Measurements from ENCODE around the gene INTS15.

The INTS15 gene

GRCh38 chr7:6621195-6622133 is 31.6 kb downstream of the INTS15 start:
- H3K4me3 ChIP-seq (ENCODE audit: low read depth in 1 of 2, low read length in 2 of 2) = no peak overlapping the region
- TF ChIP-seq EZH2 (IDR thresholded peaks at IDR 0.05; ENCODE audit: borderline replicate concordance, low read depth, low read length, severe bottlenecking) (no peak), CTCF (IDR thresholded peaks at IDR 0.05; ENCODE audit: borderline replicate concordance, extremely low read depth, low read length, poor library complexity, severe bottlenecking) (no peak)

DNA sequence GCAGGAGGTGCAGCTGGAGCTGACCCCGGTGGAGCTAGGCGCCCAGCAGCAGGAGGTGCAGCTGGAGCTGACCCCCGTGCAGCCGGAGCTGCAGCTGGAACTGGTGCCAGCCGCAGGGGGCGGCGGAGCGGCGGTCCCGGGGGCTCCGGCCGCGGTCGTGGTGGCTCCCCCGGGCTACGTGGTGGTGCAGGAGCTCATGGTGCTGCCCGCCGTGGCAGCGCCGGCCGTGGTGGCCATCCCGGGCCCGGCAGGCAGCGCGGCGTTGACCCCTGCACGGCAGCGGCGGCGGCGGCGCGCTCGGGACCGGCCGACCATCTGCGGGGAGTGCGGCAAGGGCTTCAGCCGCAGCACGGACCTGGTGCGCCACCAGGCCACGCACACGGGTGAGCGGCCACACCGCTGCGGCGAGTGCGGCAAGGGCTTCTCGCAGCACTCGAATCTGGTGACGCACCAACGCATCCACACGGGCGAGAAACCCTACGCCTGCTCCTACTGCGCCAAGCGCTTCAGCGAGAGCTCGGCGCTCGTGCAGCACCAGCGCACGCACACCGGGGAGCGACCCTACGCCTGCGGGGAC is 32.4 kb downstream of the INTS15 start:
- no peaks in the 10 kb centered on the region for H3K79me2 ChIP-seq (ENCODE audit: insufficient read depth, low read length)
- H4K20me1 ChIP-seq (ENCODE audit: insufficient read depth, low read length) = no peaks in the 10 kb centered on the region
- no peak overlapping the region for H3K9ac ChIP-seq (ENCODE audit: low read depth, low read length)
- H3K9me3 ChIP-seq (ENCODE audit: insufficient read depth, low read length, severe bottlenecking) = no peaks in the 10 kb centered on the region
- ATAC-seq (ENCODE audit: insufficient read depth, low read depth) = no peak
- no peak overlapping the region for H3K27ac ChIP-seq (ENCODE audit: low read length)
- no peaks in the 10 kb centered on the region for H3K36me3 ChIP-seq (ENCODE audit: insufficient read depth, low read length)
- no peak for DNase-seq
- no peak overlapping the region for H3K4me3 ChIP-seq (ENCODE audit: low read depth in 1 of 2, low read length in 2 of 2)
- no peak for TF ChIP-seq CTCF (IDR thresholded peaks at IDR 0.05; ENCODE audit: borderline replicate concordance, extremely low read depth, low read length, poor library complexity, severe bottlenecking)
- TF ChIP-seq EZH2 (IDR thresholded peaks at IDR 0.05; ENCODE audit: borderline replicate concordance, low read depth, low read length, severe bottlenecking) = no peak
- H3K4me2 ChIP-seq (ENCODE audit: insufficient read depth, low read length) = no peak overlapping the region
- no peaks in the 10 kb centered on the region for H3K27me3 ChIP-seq (ENCODE audit: insufficient read depth, low read length, poor library complexity)
- H3K4me1 ChIP-seq (ENCODE audit: insufficient read depth, low read length) = peaks cover 27% of the 10 kb centered on the region
- H2AFZ ChIP-seq (ENCODE audit: low read depth, low read length) = no peak overlapping the region

More at GRCh38 chr7:6621195-6622133, 31.6 kb downstream of the INTS15 start:
- H3K27ac ChIP-seq (ENCODE audit: low read length) = 0 out of 2 replicates have a peak overlapping the region, but pooled peaks have one; percentile 17
- H4K20me1 ChIP-seq (ENCODE audit: insufficient read depth, low read length) = no peaks in the 10 kb centered on the region
- no peaks in the 10 kb centered on the region for H3K79me2 ChIP-seq (ENCODE audit: insufficient read depth, low read length)
- H3K4me1 ChIP-seq (ENCODE audit: insufficient read depth, low read length) = peaks cover 27% of the 10 kb centered on the region
- no peaks in the 10 kb centered on the region for H3K36me3 ChIP-seq (ENCODE audit: insufficient read depth, low read length)
- H3K4me2 ChIP-seq (ENCODE audit: insufficient read depth, low read length) = no peak overlapping the region
- ATAC-seq (ENCODE audit: insufficient read depth, low read depth) (no peak), DNase-seq (no peak)
- H3K9ac ChIP-seq (ENCODE audit: low read depth, low read length) = no peak overlapping the region
- no peaks in the 10 kb centered on the region for H3K9me3 ChIP-seq (ENCODE audit: insufficient read depth, low read length, severe bottlenecking)
- no peaks in the 10 kb centered on the region for H3K27me3 ChIP-seq (ENCODE audit: insufficient read depth, low read length, poor library complexity)
- no peak overlapping the region for H2AFZ ChIP-seq (ENCODE audit: low read depth, low read length)

- peak overlapping the region; percentile 74 for H2AFZ ChIP-seq (ENCODE audit: low read depth, low read length)
- H3K27ac ChIP-seq (ENCODE audit: low read length) = peak overlapping the region; percentile 74
- peak; percentile 96 for ATAC-seq (ENCODE audit: insufficient read depth, low read depth)
- no peaks in the 10 kb centered on the region for H4K20me1 ChIP-seq (ENCODE audit: insufficient read depth, low read length)
- peak overlapping the region in 1 of 2 experiments; percentile 38; a peak in 2 of 4 replicates for H3K4me3 ChIP-seq (ENCODE audit: low read depth in 1 of 2, low read length in 2 of 2)
- H3K9me3 ChIP-seq (ENCODE audit: insufficient read depth, low read length, severe bottlenecking) = no peaks in the 10 kb centered on the region
- no peaks in the 10 kb centered on the region for H3K79me2 ChIP-seq (ENCODE audit: insufficient read depth, low read length)
- peaks cover 27% of the 10 kb centered on the region for H3K4me1 ChIP-seq (ENCODE audit: insufficient read depth, low read length)
- TF ChIP-seq EZH2 (IDR thresholded peaks at IDR 0.05; ENCODE audit: borderline replicate concordance, low read depth, low read length, severe bottlenecking) (no peak), CTCF (IDR thresholded peaks at IDR 0.05; ENCODE audit: borderline replicate concordance, extremely low read depth, low read length, poor library complexity, severe bottlenecking) (no peak)
- no peaks in the 10 kb centered on the region for H3K27me3 ChIP-seq (ENCODE audit: insufficient read depth, low read length, poor library complexity)
- no peaks in the 10 kb centered on the region for H3K36me3 ChIP-seq (ENCODE audit: insufficient read depth, low read length)
- H3K9ac ChIP-seq (ENCODE audit: low read depth, low read length) = peak overlapping the region; percentile 49
- DNase-seq = peak; percentile 82
- peak overlapping the region; percentile 63 for H3K4me2 ChIP-seq (ENCODE audit: insufficient read depth, low read length)
These were observed 33.9 kb downstream of the INTS15 start for GRCh38 chr7:6623589-6624245.

All from DND-41 (cell line).